Keratinocyte (primary cell): ENCODE results near the gene C5orf24.

Source experiments
- CTCF ChIP-seq, 3 experiments: IDR thresholded peaks in 1 of 3; conservative IDR thresholded peaks in 1 of 3; optimal IDR thresholded peaks in 1 of 3; 2 replicates in 2 of 3; 3 replicates in 1 of 3; pipeline versions ENCODE3 to v1.5.1; 2011; ENCODE audit warnings: low read length in 3 of 3, mild to moderate bottlenecking in 3 of 3, moderate library complexity in 2 of 3, control low read depth in 1 of 3, inconsistent platforms in 1 of 3; ENCODE audit not compliant: insufficient read depth in 2 of 3; ENCODE audit errors: extremely low read depth in 1 of 3
- EZH2 ChIP-seq: IDR thresholded peaks from one replicate; pipeline ENCODE4 v1.6.1; 2012; ENCODE audit warnings: inconsistent platforms, mild to moderate bottlenecking, low read length, moderate library complexity

- no peak for TF ChIP-seq CTCF (optimal IDR thresholded peaks at IDR 0.05 in 1 of 3, IDR thresholded peaks at IDR 0.05 in 1 of 3, conservative IDR thresholded peaks at IDR 0.05 in 1 of 3; ENCODE audit: extremely low read depth in 1 of 3, insufficient read depth in 2 of 3, low read length in 3 of 3)
- TF ChIP-seq EZH2 = no peak
These were observed 28.4 kb downstream of the C5orf24 start, which contains the start of gene TXNDC15 for GRCh38 chr5:134873987-134874830.
